H1 (cell line): ENCODE results near the gene LTBR. TPM values are rescaled to one million over a fixed set of nuclear protein-coding genes. Genes with fewer than 3 reads are reported as not detected.

Experiments
- CTCF ChIA-PET: fragments of 300-600 bp; sonication (Branson Sonifier 250); formaldehyde crosslinking; loops from one replicate; lab custom pipeline; 2021; ENCODE audit not compliant: partially characterized antibody; lab: Charles Lee
- POLR2A ChIA-PET: fragments of 300-600 bp; sonication (Branson Sonifier 250); formaldehyde crosslinking; loops from one replicate; lab custom pipeline; 2021; ENCODE audit warnings: inconsistent platforms; ENCODE audit not compliant: partially characterized antibody; lab: Charles Lee
- DNase-seq, 2 experiments: peaks; one replicate each; pipeline versions ENCODE4 v3.0.0 to v3.0.0-alpha.2; 2010 to 2022; ENCODE audit warnings: low spot score in 2 of 2, low read depth in 1 of 2, mixed read lengths in 1 of 2
- FAIRE-seq: peaks from 2 replicates; lab custom pipeline; 2011; peaks lifted over from hg19 to GRCh38; lab: Jason Lieb, UNC
- H2AFZ ChIP-seq: 2 replicates; pipeline ENCODE4 v1.8.1; 2012; ENCODE audit warnings: low read length, inconsistent platforms
- H2AK5ac ChIP-seq: 2 replicates; pipeline ENCODE4 v1.6.1; 2013; ENCODE audit warnings: low read depth, low read length
- H2BK120ac ChIP-seq: replicated peaks from 2 replicates; pipeline ENCODE3; 2013; ENCODE audit warnings: low read depth, low read length, inconsistent platforms
- H2BK12ac ChIP-seq: 2 replicates; pipeline ENCODE4 v1.6.1; 2013; ENCODE audit warnings: low read depth, low read length
- H2BK15ac ChIP-seq: 2 replicates; pipeline ENCODE4 v1.6.1; 2013; ENCODE audit warnings: low read length
- H2BK20ac ChIP-seq: 2 replicates; pipeline ENCODE4 v1.6.1; 2013; ENCODE audit warnings: low read length
- H2BK5ac ChIP-seq: 2 replicates; pipeline ENCODE4 v1.6.1; 2013; ENCODE audit warnings: low read depth, low read length
- H3K14ac ChIP-seq: 2 replicates; pipeline ENCODE4 v1.6.1; 2013; ENCODE audit warnings: inconsistent platforms; ENCODE audit not compliant: insufficient read length
- H3K18ac ChIP-seq: 2 replicates; pipeline ENCODE4 v1.6.1; 2013; ENCODE audit warnings: low read length; ENCODE audit errors: extremely low read depth
- H3K23ac ChIP-seq: 2 replicates; pipeline ENCODE4 v1.6.1; 2013; ENCODE audit warnings: inconsistent platforms; ENCODE audit not compliant: insufficient read length
- H3K23me2 ChIP-seq: 2 replicates; pipeline ENCODE4 v1.6.1; 2013; ENCODE audit warnings: low read depth, low read length
- H3K27ac ChIP-seq: 2 replicates; pipeline ENCODE4 v1.6.1; 2011; ENCODE audit warnings: low read depth, low read length, inconsistent platforms
- H3K27me3 ChIP-seq, 4 experiments: replicated peaks in 1 of 4; 1 replicate in 1 of 4; 2 replicates in 3 of 4; pipeline versions ENCODE4 v1.6.1 to v1.8.1; 2011 to 2013; ENCODE audit warnings: low read length in 3 of 4, mild to moderate bottlenecking in 3 of 4, inconsistent platforms in 2 of 4, mixed read lengths in 2 of 4, moderate library complexity in 1 of 4; ENCODE audit not compliant: control insufficient read depth in 3 of 4, insufficient read depth in 3 of 4; ENCODE audit errors: extremely low read depth in 1 of 4
- H3K36me3 ChIP-seq, 4 experiments: 2 replicates each; pipeline versions ENCODE4 v1.6.1 to v1.8.1; 2011 to 2013; ENCODE audit warnings: mild to moderate bottlenecking in 4 of 4, low read length in 3 of 4, moderate library complexity in 2 of 4, control low read depth in 1 of 4, inconsistent platforms in 1 of 4; ENCODE audit not compliant: insufficient read depth in 4 of 4, control insufficient read depth in 2 of 4
- H3K4ac ChIP-seq: replicated peaks from 2 replicates; pipeline ENCODE3; 2013; ENCODE audit warnings: low read length, low read depth, mixed read lengths, inconsistent platforms; ENCODE audit not compliant: insufficient read length
- H3K4me1 ChIP-seq, 4 experiments: replicated peaks in 1 of 4; 1 replicate in 1 of 4; 2 replicates in 3 of 4; pipeline versions ENCODE4 v1.6.1 to v1.8.1; 2011 to 2013; ENCODE audit warnings: low read length in 3 of 4, inconsistent platforms in 2 of 4, mixed read lengths in 1 of 4; ENCODE audit not compliant: insufficient read depth in 4 of 4, control insufficient read depth in 3 of 4
- H3K4me2 ChIP-seq, 2 experiments: 2 replicates each; pipeline versions ENCODE4 v1.6.1 to v1.8.1; 2011 to 2013; ENCODE audit warnings: low read depth in 2 of 2, low read length in 2 of 2, control low read depth in 1 of 2, inconsistent platforms in 1 of 2, mild to moderate bottlenecking in 1 of 2; ENCODE audit not compliant: insufficient read depth in 1 of 2
- H3K4me3 ChIP-seq, 4 experiments: fragments of 200-600, 300-600 bp in 1 of 4; sonication (generic), shearing (Covaris generic), sonication (Bioruptor Twin) in 1 of 4; 2 replicates each; pipeline versions ENCODE4 v1.5.1 to v1.8.1; 2011 to 2016; ENCODE audit warnings: low read length in 4 of 4, low read depth in 3 of 4, control low read depth in 2 of 4, inconsistent platforms in 2 of 4, mild to moderate bottlenecking in 2 of 4, mixed read lengths in 1 of 4, moderate library complexity in 1 of 4; ENCODE audit not compliant: insufficient read depth in 2 of 4; ENCODE audit errors: extremely low read depth in 1 of 4
- H3K56ac ChIP-seq: replicated peaks from 2 replicates; pipeline ENCODE3; 2013; ENCODE audit warnings: low read depth, mild to moderate bottlenecking, mixed read lengths, low read length, inconsistent platforms; ENCODE audit not compliant: insufficient read length
- H3K79me1 ChIP-seq: 2 replicates; pipeline ENCODE4 v1.6.1; 2013; ENCODE audit warnings: low read depth, low read length, control low read depth
- H3K79me2 ChIP-seq, 2 experiments: 2 replicates each; pipeline versions ENCODE4 v1.6.1 to v1.8.1; 2012 to 2013; ENCODE audit warnings: low read length in 2 of 2, mild to moderate bottlenecking in 2 of 2, inconsistent platforms in 1 of 2; ENCODE audit not compliant: insufficient read depth in 2 of 2, control insufficient read depth in 1 of 2
- H3K9ac ChIP-seq, 4 experiments: replicated peaks in 1 of 4; 1 replicate in 1 of 4; 2 replicates in 3 of 4; pipeline versions ENCODE4 v1.6.1 to v1.8.1; 2011 to 2013; ENCODE audit warnings: low read depth in 3 of 4, low read length in 3 of 4, control low read depth in 2 of 4, mild to moderate bottlenecking in 2 of 4, moderate library complexity in 2 of 4, inconsistent platforms in 1 of 4; ENCODE audit errors: extremely low read depth in 1 of 4
- H3K9me3 ChIP-seq, 2 experiments: 2 replicates each; pipeline versions ENCODE4 v1.6.1 to v1.8.1; 2012 to 2013; ENCODE audit warnings: mild to moderate bottlenecking in 2 of 2, moderate library complexity in 2 of 2, control low read depth in 1 of 2, inconsistent platforms in 1 of 2, low read depth in 1 of 2, low read length in 1 of 2, mixed read lengths in 1 of 2; ENCODE audit not compliant: insufficient read depth in 2 of 2
- H4K20me1 ChIP-seq, 2 experiments: replicated peaks in 1 of 2; 2 replicates each; pipeline versions ENCODE3 to v1.8.1; 2011 to 2013; ENCODE audit warnings: inconsistent platforms in 2 of 2, low read length in 2 of 2, mild to moderate bottlenecking in 1 of 2; ENCODE audit not compliant: insufficient read depth in 2 of 2, control insufficient read depth in 1 of 2
- H4K5ac ChIP-seq: 2 replicates; pipeline ENCODE4 v1.6.1; 2013; ENCODE audit warnings: low read length, low read depth, mixed read lengths, inconsistent platforms; ENCODE audit not compliant: insufficient read length
- H4K8ac ChIP-seq: 2 replicates; pipeline ENCODE4 v1.8.0; 2013; ENCODE audit warnings: mild to moderate bottlenecking, moderate library complexity, low read length, inconsistent platforms; ENCODE audit not compliant: insufficient read depth; ENCODE audit errors: extremely low read depth
- H4K91ac ChIP-seq: replicated peaks from 2 replicates; pipeline ENCODE3; 2013; ENCODE audit warnings: low read length, mixed read lengths, inconsistent platforms; ENCODE audit not compliant: insufficient read length
- BRCA1 ChIP-seq: IDR thresholded peaks from 2 replicates; pipeline ENCODE4 v1.6.1; 2012; ENCODE audit warnings: low read depth, low read length, improper control_type of control experiment
- CHD2 ChIP-seq: IDR thresholded peaks from 2 replicates; pipeline ENCODE4 v1.6.1; 2012; ENCODE audit warnings: low read length, improper control_type of control experiment
- CTCF ChIP-seq, 3 experiments: IDR thresholded peaks; 1 replicate in 2 of 3; 2 replicates in 1 of 3; pipeline versions ENCODE4 v1.5.1 to v1.6.1; 2011; ENCODE audit warnings: low read length in 3 of 3, mild to moderate bottlenecking in 3 of 3, inconsistent platforms in 2 of 3, low read depth in 1 of 3, moderate library complexity in 1 of 3; ENCODE audit not compliant: insufficient read depth in 1 of 3; ENCODE audit errors: control extremely low read depth in 1 of 3
- EGR1 ChIP-seq: IDR thresholded peaks from 2 replicates; pipeline ENCODE4 v1.6.1; 2011; ENCODE audit warnings: low read depth, low read length, borderline replicate concordance
- NRF1 ChIP-seq: IDR thresholded peaks from 2 replicates; pipeline ENCODE4 v1.6.1; 2011; ENCODE audit warnings: mild to moderate bottlenecking, low read depth, low read length, improper control_type of control experiment
- POLR2A ChIP-seq, 2 experiments: IDR thresholded peaks; 1 replicate in 1 of 2; 2 replicates in 1 of 2; pipeline ENCODE4 v1.6.1; 2011; ENCODE audit warnings: low read depth in 2 of 2, low read length in 2 of 2, mild to moderate bottlenecking in 2 of 2; ENCODE audit errors: control extremely low read depth in 1 of 2
- RAD21 ChIP-seq, 2 experiments: IDR thresholded peaks in 1 of 2; conservative IDR thresholded peaks in 1 of 2; 2 replicates each; pipeline ENCODE4 v1.6.1; 2011; ENCODE audit warnings: low read depth in 2 of 2, low read length in 2 of 2, improper control_type of control experiment in 1 of 2, inconsistent platforms in 1 of 2, mild to moderate bottlenecking in 1 of 2, moderate library complexity in 1 of 2
- SP4 ChIP-seq: IDR thresholded peaks from 2 replicates; pipeline ENCODE4 v1.6.1; 2012; ENCODE audit warnings: low read length, inconsistent platforms
- WGBS, 2 experiments: shearing (Covaris generic) in 1 of 2; methylation state at CpG; one replicate each; pipeline versions ENCODE4 v1.1.6 to v1.1.7; 2013 to 2015; ENCODE audit warnings: low lambda C conversion rate in 2 of 2, mixed read lengths in 2 of 2, inconsistent platforms in 1 of 2, low coverage in 1 of 2, missing lambda C conversion rate in 1 of 2; ENCODE audit not compliant: insufficient replicate concordance in 2 of 2, insufficient coverage in 1 of 2, insufficient read length in 1 of 2; ENCODE audit errors: extremely low coverage in 1 of 2, missing lambda C conversion rate in 1 of 2; 5-methylcytosine and 5-hydroxymethylcytosine counted together
- polyA plus RNA-seq, 7 experiments: library from polyadenylated mRNA; depleted of rRNA in 3 of 7; stranded (reverse) in 5 of 7; unstranded in 2 of 7; fragments of >200 nt in 5 of 7; fragments of 200-250 nt in 2 of 7; gene quantifications; 1 replicate in 5 of 7; 2 replicates in 1 of 7; 4 replicates in 1 of 7; pipeline versions ENCODE4 v1.2.1 to v1.2.3, GENCODE V29; 2011 to 2013; ENCODE audit warnings: missing spikeins in 2 of 7, mixed read lengths in 2 of 7
- total RNA-seq: library from RNA; stranded (reverse); fragmentation: NEBNext Ultra II Directional; extraction: Animal tissue kit (Norgen Biotek cat#: 25700); gene quantifications from 2 replicates; pipeline ENCODE4 v1.2.1, GENCODE V29; 2021

Gene LTBR
- total and polyA plus RNA-seq, 2 of the 8 experiments (the other 6 are each of a cell fraction or from before 2014, with no cell fraction given): 5.1 to 6.3 TPM

- Histone ChIP-seq H3K9me3 (no peaks in the 10 kb centered on the region), H3K4me3 (no peak overlapping the region), H3K9ac (no peak overlapping the region), H3K27ac (no peak overlapping the region), H3K79me1 (no peaks in the 10 kb centered on the region), H2AFZ (no peak overlapping the region), H2BK120ac (no peak overlapping the region), H3K4me2 (no peak overlapping the region), H3K36me3 (peaks cover 2 to 42% (median 11%) of the 10 kb centered on the region in 4 experiments; a peak in 7 of 8 replicates), H4K5ac (no peak overlapping the region), H3K18ac (no peak overlapping the region), H3K27me3 (no peaks in the 10 kb centered on the region), H3K4ac (peak overlapping the region; percentile 11), H2AK5ac (0 out of 2 replicates have a peak overlapping the region, but pooled peaks have one; percentile 53), H2BK15ac (no peak overlapping the region), H2BK5ac (peak overlapping the region; percentile 73), H3K79me2 (no peaks in the 10 kb centered on the region), H3K4me1 (peaks cover 0 to 9% (median 0%) of the 10 kb centered on the region in 4 experiments; a peak in 4 of 7 replicates), H3K23ac (no peak overlapping the region), H3K14ac (no peak overlapping the region), H3K56ac (no peak overlapping the region), H2BK20ac (no peak overlapping the region), H3K23me2 (no peaks in the 10 kb centered on the region), H4K20me1 (peaks cover 0 to 2% of the 10 kb centered on the region in 2 experiments), H2BK12ac (0 out of 2 replicates have a peak overlapping the region, but pooled peaks have one; percentile 9), H4K8ac (peak overlapping the region; percentile 75; the same call in 1 of the 2 replicates), H4K91ac (no peak overlapping the region)
- WGBS, 2 experiments: 93% methylated on average over 10 of the region's 10 CpGs; no CpG with 5 or more reads in 1 of the 2 experiments
- DNase-seq: no peak
- CTCF ChIA-PET: interaction anchor here (0.7 to 4.9 kb wide), 22 partner anchors 8 to 111 kb away, joined by 3 to 74 read pairs (median 8); partner anchors contain the start of genes LTBR, SCNN1A and TNFRSF1A
- FAIRE-seq: no peak
- POLR2A ChIA-PET: interaction anchor here (0.7 to 10.6 kb wide), 16 partner anchors 11 to 116 kb away, joined by 3 to 141 read pairs (median 4); partner anchors contain the start of genes SCNN1A, TNFRSF1A and VAMP1
- no peak for TF ChIP-seq SP4
- no peak for TF ChIP-seq EGR1
- peak in 2 of 3 experiments; percentile 26 to 37; a peak in 2 of 4 replicates for TF ChIP-seq CTCF (IDR thresholded peaks at IDR 0.05; ENCODE audit: control extremely low read depth in 1 of 3, insufficient read depth in 1 of 3, low read depth in 1 of 3, low read length in 3 of 3)
- no peak for TF ChIP-seq NRF1
- no peak for TF ChIP-seq POLR2A (IDR thresholded peaks at IDR 0.05; ENCODE audit: control extremely low read depth in 1 of 2, low read depth in 2 of 2, low read length in 2 of 2)
- peak; percentile 20 to 32; a peak in 2 of 4 replicates for TF ChIP-seq RAD21 (IDR thresholded peaks at IDR 0.05 in 1 of 2, conservative IDR thresholded peaks at IDR 0.05 in 1 of 2; ENCODE audit: low read depth in 2 of 2, low read length in 2 of 2)
- no peak for TF ChIP-seq CHD2
- no peak for TF ChIP-seq BRCA1
These were observed 29.2 kb upstream of the LTBR start for GRCh38 chr12:6354495-6355393.
